Keratinocyte (primary cell): Measurements from ENCODE around the gene CFAP300. TPM values are rescaled to one million over a fixed set of nuclear protein-coding genes. Genes with fewer than 3 reads are reported as not detected.

Source experiments
- DNase-seq: peaks from one replicate; pipeline ENCODE4 v3.0.0-alpha.2; 2011; ENCODE audit warnings: low read depth, missing footprints, low spot score
- FAIRE-seq: peaks from 2 replicates; lab custom pipeline; 2011; peaks lifted over from hg19 to GRCh38; lab: Jason Lieb, UNC
- H2AFZ ChIP-seq: 2 replicates; pipeline ENCODE4 v1.6.0; 2012; ENCODE audit warnings: low read length, control low read depth, inconsistent platforms; ENCODE audit not compliant: control insufficient read depth
- H3K27ac ChIP-seq: 2 replicates; pipeline ENCODE4 v1.5.1; 2011; ENCODE audit warnings: low read length; ENCODE audit not compliant: control insufficient read depth, insufficient read depth
- H3K27me3 ChIP-seq: 3 replicates; pipeline ENCODE4 v1.6.0; 2011; ENCODE audit warnings: low read length; ENCODE audit not compliant: control insufficient read depth, insufficient read depth; ENCODE audit errors: extremely low read depth
- H3K36me3 ChIP-seq, 2 experiments: 2 replicates in 1 of 2; 3 replicates in 1 of 2; pipeline ENCODE4 v1.5.1; 2011; ENCODE audit warnings: low read length in 2 of 2, mild to moderate bottlenecking in 1 of 2; ENCODE audit not compliant: control insufficient read depth in 2 of 2, insufficient read depth in 2 of 2; ENCODE audit errors: extremely low read depth in 1 of 2
- H3K4me1 ChIP-seq: 3 replicates; pipeline ENCODE4 v1.5.1; 2011; ENCODE audit warnings: low read length; ENCODE audit not compliant: control insufficient read depth, insufficient read depth; ENCODE audit errors: extremely low read depth
- H3K4me2 ChIP-seq: 3 replicates; pipeline ENCODE4 v1.6.0; 2011; ENCODE audit warnings: low read depth, low read length; ENCODE audit not compliant: control insufficient read depth, insufficient read depth; ENCODE audit errors: extremely low read depth
- H3K4me3 ChIP-seq, 3 experiments: fragments of 200-600 bp in 1 of 3; sonication (generic) in 1 of 3; 2 replicates in 2 of 3; 3 replicates in 1 of 3; pipeline ENCODE4 v1.5.1; 2011 to 2016; ENCODE audit warnings: low read length in 3 of 3, mild to moderate bottlenecking in 3 of 3, control low read depth in 2 of 3, inconsistent platforms in 1 of 3, low read depth in 1 of 3, mixed read lengths in 1 of 3, mixed run types in 1 of 3, moderate library complexity in 1 of 3; ENCODE audit not compliant: control insufficient read depth in 2 of 3, insufficient read depth in 2 of 3; ENCODE audit errors: extremely low read depth in 1 of 3
- H3K79me2 ChIP-seq: 2 replicates; pipeline ENCODE4 v1.6.0; 2012; ENCODE audit warnings: low read length; ENCODE audit not compliant: control insufficient read depth, insufficient read depth
- H3K9ac ChIP-seq: 3 replicates; pipeline ENCODE4 v1.6.0; 2011; ENCODE audit warnings: low read length; ENCODE audit not compliant: control insufficient read depth, insufficient read depth; ENCODE audit errors: extremely low read depth
- H3K9me1 ChIP-seq: 3 replicates; pipeline ENCODE4 v1.6.0; 2011; ENCODE audit warnings: low read length; ENCODE audit not compliant: control insufficient read depth, insufficient read depth; ENCODE audit errors: extremely low read depth
- H3K9me3 ChIP-seq: 2 replicates; pipeline ENCODE4 v1.5.1; 2012; ENCODE audit warnings: low read depth, low read length; ENCODE audit not compliant: control insufficient read depth
- H4K20me1 ChIP-seq: 3 replicates; pipeline ENCODE4 v1.6.0; 2011; ENCODE audit warnings: low read length; ENCODE audit not compliant: control insufficient read depth, insufficient read depth; ENCODE audit errors: extremely low read depth
- CTCF ChIP-seq, 3 experiments: IDR thresholded peaks in 1 of 3; conservative IDR thresholded peaks in 1 of 3; optimal IDR thresholded peaks in 1 of 3; 2 replicates in 2 of 3; 3 replicates in 1 of 3; pipeline versions ENCODE3 to v1.5.1; 2011; ENCODE audit warnings: low read length in 3 of 3, mild to moderate bottlenecking in 3 of 3, moderate library complexity in 2 of 3, control low read depth in 1 of 3, inconsistent platforms in 1 of 3; ENCODE audit not compliant: insufficient read depth in 2 of 3; ENCODE audit errors: extremely low read depth in 1 of 3
- EZH2 ChIP-seq: IDR thresholded peaks from one replicate; pipeline ENCODE4 v1.6.1; 2012; ENCODE audit warnings: inconsistent platforms, mild to moderate bottlenecking, low read length, moderate library complexity
- dilution Hi-C: fragments of 300-500 bp; cut with MboI; formaldehyde crosslinking; loops from one replicate; pipeline ENCODE4 v1.7.0; 2020; ENCODE audit warnings: low sequenced_read_pairs; ENCODE audit not compliant: extremely low pct_ligation_motif_present
- polyA plus RNA-seq, 5 experiments: library from polyadenylated mRNA; depleted of rRNA in 3 of 5; stranded (reverse) in 3 of 5; stranded (forward) in 1 of 5; unstranded in 1 of 5; fragments of >200 nt; gene quantifications; 1 replicate in 1 of 5; 2 replicates in 3 of 5; 3 replicates in 1 of 5; pipeline versions ENCODE4 v1.2.1 to v1.2.3, GENCODE V29; 2011 to 2012; ENCODE audit warnings: missing spikeins in 2 of 5, low read depth in 1 of 5, low replicate concordance in 1 of 5

Gene CFAP300
- polyA plus RNA-seq, 1 donor (not counting 4 experiments of a cell fraction or from before 2014, with no cell fraction given) = 2.6 TPM

GRCh38 chr11:102099755-102100154 lies 52.5 kb downstream of the CFAP300 start:
- Histone ChIP-seq H3K9me3 (no peaks in the 10 kb centered on the region), H4K20me1 (no peaks in the 10 kb centered on the region), H3K27ac (no peak overlapping the region), H3K79me2 (no peaks in the 10 kb centered on the region), H3K36me3 (no peaks in the 10 kb centered on the region), H3K4me3 (no peak overlapping the region), H3K9ac (no peak overlapping the region), H3K27me3 (no peaks in the 10 kb centered on the region), H2AFZ (no peak overlapping the region), H3K9me1 (no peaks in the 10 kb centered on the region), H3K4me2 (no peak overlapping the region), H3K4me1 (no peaks in the 10 kb centered on the region)
- FAIRE-seq (no peak), DNase-seq (no peak)
- dilution Hi-C loops = no loop called here
- TF ChIP-seq EZH2 (no peak), CTCF (optimal IDR thresholded peaks at IDR 0.05 in 1 of 3, IDR thresholded peaks at IDR 0.05 in 1 of 3, conservative IDR thresholded peaks at IDR 0.05 in 1 of 3; ENCODE audit: extremely low read depth in 1 of 3, insufficient read depth in 2 of 3, low read length in 3 of 3) (no peak)

GRCh38 chr11:102108734-102109440 lies 61.6 kb downstream of the CFAP300 start:
- Histone ChIP-seq H3K9me1 (no peaks in the 10 kb centered on the region), H3K4me3 (peak overlapping the region in 1 of 3 experiments; percentile 67), H3K36me3 (no peaks in the 10 kb centered on the region), H3K4me2 (peak overlapping the region; percentile 93), H3K79me2 (peaks cover 22% of the 10 kb centered on the region), H3K4me1 (peaks cover 16% of the 10 kb centered on the region), H4K20me1 (no peaks in the 10 kb centered on the region), H3K27ac (peak overlapping the region; percentile 92), H3K9me3 (no peaks in the 10 kb centered on the region), H3K9ac (peak overlapping the region; percentile 86), H3K27me3 (no peaks in the 10 kb centered on the region), H2AFZ (no peak overlapping the region)
- DNase-seq (no peak), FAIRE-seq (no peak)
- TF ChIP-seq EZH2 (no peak), CTCF (optimal IDR thresholded peaks at IDR 0.05 in 1 of 3, IDR thresholded peaks at IDR 0.05 in 1 of 3, conservative IDR thresholded peaks at IDR 0.05 in 1 of 3; ENCODE audit: extremely low read depth in 1 of 3, insufficient read depth in 2 of 3, low read length in 3 of 3) (no peak)
- dilution Hi-C loops = no loop called here
